ENCODE results near the gene FAM78A. TPM values are rescaled to one million over a fixed set of nuclear protein-coding genes. Genes with fewer than 3 reads are reported as not detected.

The FAM78A gene
- total RNA-seq, 1 experiment from 2014 or later: 0.40 TPM

DNA sequence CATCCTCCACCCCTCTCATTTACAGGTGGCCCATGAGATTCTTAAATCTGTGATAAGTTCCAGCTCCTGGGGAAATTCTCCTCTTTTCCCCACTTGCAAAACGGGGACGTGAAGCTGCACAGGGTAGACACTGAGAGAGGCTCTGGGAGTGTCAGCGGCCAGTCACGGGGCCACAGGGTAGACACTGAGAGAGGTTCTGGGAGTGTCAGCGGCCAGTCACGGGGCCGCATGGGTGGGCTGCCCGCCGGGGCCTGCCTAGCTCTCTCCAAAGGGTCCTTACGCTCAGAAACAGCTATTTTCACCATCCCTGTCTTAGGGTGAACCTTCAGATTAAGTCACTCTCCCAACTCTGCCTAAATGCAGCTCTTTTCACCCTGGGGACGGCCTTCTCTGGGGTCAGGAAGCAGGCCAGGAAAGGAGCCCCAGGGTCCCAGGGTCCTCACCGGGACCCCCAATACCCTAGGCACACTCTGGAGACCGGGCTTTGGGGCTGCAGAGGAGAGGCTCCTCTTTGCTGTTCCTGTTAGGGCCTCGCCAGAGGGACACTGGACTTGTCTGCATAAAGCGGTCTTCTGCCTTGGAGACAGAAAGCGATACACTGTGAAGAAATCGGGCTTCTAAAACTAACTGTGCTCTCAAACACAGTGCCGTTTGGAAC is 1.5 kb downstream of the FAM78A start:
- H3K27ac Mint-ChIP-seq (ENCODE audit: low read depth, unreplicated experiment): no peak overlapping the region
- H3K4me1 Mint-ChIP-seq (ENCODE audit: insufficient read depth, unreplicated experiment): no peaks in the 10 kb centered on the region
- BruUV-seq (replicated peaks): no TSS peak
- ChIA-PET POLR2A (no interaction called here), CTCF (no interaction called here)
- intact Hi-C loops (cut with micrococcal nuclease): no loop called here
- no peaks in the 10 kb centered on the region for H3K9me3 Mint-ChIP-seq (ENCODE audit: unreplicated experiment)
- H3K27me3 Mint-ChIP-seq (ENCODE audit: insufficient read depth, unreplicated experiment): no peaks in the 10 kb centered on the region
- no peak overlapping the region for H3K4me3 Mint-ChIP-seq (ENCODE audit: unreplicated experiment)
- no peak for TF ChIP-seq CTCF (IDR thresholded peaks at IDR 0.05; ENCODE audit: unreplicated experiment)
- no peak for DNase-seq (ENCODE audit: unreplicated experiment)
- no peaks in the 10 kb centered on the region for H3K36me3 Mint-ChIP-seq (ENCODE audit: insufficient read depth, unreplicated experiment)

DNA sequence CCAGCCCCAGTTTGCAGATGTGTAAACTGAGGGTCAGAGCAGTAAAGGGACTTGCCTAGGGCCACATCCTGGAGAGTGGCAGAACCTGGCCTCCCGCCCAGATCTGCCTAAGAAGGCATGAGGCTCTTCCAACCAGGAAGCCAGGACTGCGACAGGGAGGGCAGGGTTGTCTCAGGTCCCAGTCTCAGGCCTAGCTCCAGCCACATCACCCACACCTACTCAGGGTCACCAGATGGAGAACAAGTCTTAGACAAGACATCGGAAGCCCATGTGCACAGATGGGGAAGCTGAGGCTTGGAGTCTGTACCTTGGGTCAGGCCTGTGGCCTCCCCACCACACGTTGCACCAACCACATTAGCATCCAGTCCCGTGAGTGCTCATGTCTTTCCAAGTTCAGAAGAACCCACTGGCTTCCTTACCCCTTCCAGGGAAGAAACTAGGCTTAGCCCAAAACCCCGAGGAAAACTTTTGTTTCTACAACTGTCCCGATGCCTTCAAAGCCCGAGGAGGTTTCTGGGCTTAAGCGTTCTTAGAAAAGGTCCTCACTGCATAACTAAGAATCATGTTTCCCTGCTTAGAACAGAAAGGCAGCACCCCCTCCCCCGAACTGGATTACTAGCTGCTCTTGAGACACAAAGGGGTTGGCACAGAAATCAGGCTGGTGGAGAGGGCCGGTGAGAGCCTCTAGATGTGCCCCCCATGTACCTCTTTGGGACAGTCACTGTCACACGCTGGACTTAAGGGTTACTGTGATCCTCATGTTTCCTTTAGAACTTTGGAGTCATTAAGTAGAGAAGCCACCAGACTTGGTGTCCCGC is 2.2 kb downstream of the FAM78A start:
- H3K36me3 Mint-ChIP-seq (ENCODE audit: insufficient read depth, unreplicated experiment): no peaks in the 10 kb centered on the region
- no peak for TF ChIP-seq CTCF (IDR thresholded peaks at IDR 0.05; ENCODE audit: unreplicated experiment)
- BruUV-seq (replicated peaks): no TSS peak
- no peak overlapping the region for H3K4me3 Mint-ChIP-seq (ENCODE audit: unreplicated experiment)
- intact Hi-C loops (cut with micrococcal nuclease): no loop called here
- ChIA-PET CTCF (no interaction called here), POLR2A (interaction anchor here (0.5 kb wide), 1 partner anchor 31 kb away, joined by 3 read pairs; no protein-coding TSS in a partner anchor)
- H3K27ac Mint-ChIP-seq (ENCODE audit: low read depth, unreplicated experiment): no peak overlapping the region
- H3K27me3 Mint-ChIP-seq (ENCODE audit: insufficient read depth, unreplicated experiment): no peaks in the 10 kb centered on the region
- H3K4me1 Mint-ChIP-seq (ENCODE audit: insufficient read depth, unreplicated experiment): no peaks in the 10 kb centered on the region
- no peak for DNase-seq (ENCODE audit: unreplicated experiment)
- no peaks in the 10 kb centered on the region for H3K9me3 Mint-ChIP-seq (ENCODE audit: unreplicated experiment)

GRCh38 chr9:131273146-131273855 is 3.0 kb downstream of the FAM78A start:
- TF ChIP-seq CTCF (IDR thresholded peaks at IDR 0.05; ENCODE audit: unreplicated experiment): no peak
- Mint-ChIP-seq H3K27ac (ENCODE audit: low read depth, unreplicated experiment) (no peak overlapping the region), H3K9me3 (ENCODE audit: unreplicated experiment) (no peaks in the 10 kb centered on the region), H3K36me3 (ENCODE audit: insufficient read depth, unreplicated experiment) (no peaks in the 10 kb centered on the region), H3K4me1 (ENCODE audit: insufficient read depth, unreplicated experiment) (no peaks in the 10 kb centered on the region), H3K4me3 (ENCODE audit: unreplicated experiment) (no peak overlapping the region), H3K27me3 (ENCODE audit: insufficient read depth, unreplicated experiment) (no peaks in the 10 kb centered on the region)
- CTCF ChIA-PET: interaction anchor here (0.6 kb wide), 1 partner anchor 282 kb away, joined by 3 read pairs; no protein-coding TSS in a partner anchor
- no peak for DNase-seq (ENCODE audit: unreplicated experiment)
- POLR2A ChIA-PET: interaction anchor here (0.5 kb wide), 1 partner anchor 31 kb away, joined by 3 read pairs; no protein-coding TSS in a partner anchor
- intact Hi-C loops (cut with micrococcal nuclease): no loop called here
- no TSS peak for BruUV-seq (replicated peaks)

DNA sequence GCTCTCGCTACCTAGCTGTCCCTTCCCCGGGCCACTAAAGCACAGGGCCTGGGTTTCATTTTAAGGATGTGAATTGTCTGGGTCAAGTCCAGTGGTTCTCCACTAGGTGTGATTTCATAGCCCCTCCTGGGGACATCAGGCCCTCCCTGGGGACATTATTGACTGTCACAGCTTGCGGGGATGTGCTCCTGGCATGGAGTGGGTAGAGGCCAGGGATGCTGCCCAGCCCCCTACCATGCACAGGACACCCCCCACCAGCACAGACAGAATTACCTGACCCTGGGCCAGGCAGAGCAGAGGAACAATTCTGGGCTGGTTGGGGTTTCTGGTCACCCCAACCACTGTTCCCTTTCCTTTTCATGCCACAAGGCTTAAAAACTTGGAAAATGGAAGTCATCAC is 4.1 kb downstream of the FAM78A start:
- ChIA-PET CTCF (interaction anchor here (0.6 kb wide), 1 partner anchor 482 kb away, joined by 5 read pairs; no protein-coding TSS in a partner anchor), POLR2A (no interaction called here)
- H3K4me1 Mint-ChIP-seq (ENCODE audit: insufficient read depth, unreplicated experiment): no peaks in the 10 kb centered on the region
- no peak overlapping the region for H3K4me3 Mint-ChIP-seq (ENCODE audit: unreplicated experiment)
- TF ChIP-seq CTCF (IDR thresholded peaks at IDR 0.05; ENCODE audit: unreplicated experiment): no peak
- no TSS peak for BruUV-seq (replicated peaks)
- H3K9me3 Mint-ChIP-seq (ENCODE audit: unreplicated experiment): no peaks in the 10 kb centered on the region
- H3K36me3 Mint-ChIP-seq (ENCODE audit: insufficient read depth, unreplicated experiment): no peaks in the 10 kb centered on the region
- intact Hi-C loops (cut with micrococcal nuclease): no loop called here
- no peak overlapping the region for H3K27ac Mint-ChIP-seq (ENCODE audit: low read depth, unreplicated experiment)
- no peaks in the 10 kb centered on the region for H3K27me3 Mint-ChIP-seq (ENCODE audit: insufficient read depth, unreplicated experiment)
- no peak for DNase-seq (ENCODE audit: unreplicated experiment)

Data from MCF 10A (cell line).